Upper lobe of left lung (tissue), 6 donors: ENCODE measurements around the gene SYP. TPM values are rescaled to one million over a fixed set of nuclear protein-coding genes. Genes with fewer than 3 reads are reported as not detected.

Experiments
- ATAC-seq, 2 donors: fragments of 200-7000 bp; cut with Tn5 transposase; one replicate each; pipeline ENCODE4 v1.9.1; 2022; ENCODE audit warnings: mild to moderate bottlenecking in 2 of 2, moderate library complexity in 2 of 2; ENCODE audit not compliant: low FRiP score in 2 of 2
- DNase-seq, 2 donors: peaks; one replicate each; pipeline ENCODE4 v3.0.0-alpha.2; 2019 to 2020
- H3K27ac ChIP-seq, 4 donors: fragments of 200-600 bp; sonication (generic); one replicate each; pipeline ENCODE4 v1.5.1; 2016 to 2019
- H3K27me3 ChIP-seq, 4 donors: fragments of 200-600 bp; sonication (generic); one replicate each; pipeline ENCODE4 v1.5.1; 2017 to 2019
- H3K36me3 ChIP-seq, 4 donors: fragments of 200-600 bp; sonication (generic); one replicate each; pipeline ENCODE4 v1.5.1; 2016 to 2019
- H3K4me1 ChIP-seq, 4 donors: fragments of 200-600 bp; sonication (generic); one replicate each; pipeline ENCODE4 v1.5.1; 2018 to 2019
- H3K4me3 ChIP-seq, 4 donors: fragments of 200-600 bp; sonication (generic); one replicate each; pipeline ENCODE4 v1.5.1; 2017 to 2019; ENCODE audit warnings: mild to moderate bottlenecking in 2 of 4, moderate library complexity in 1 of 4
- H3K9me3 ChIP-seq, 4 donors: fragments of 200-600 bp; sonication (generic); one replicate each; pipeline ENCODE4 v1.5.1; 2018 to 2019
- EP300 ChIP-seq, 4 donors: sonication (generic); formaldehyde crosslinking; IDR thresholded peaks; one replicate each; pipeline ENCODE4 v1.5.1; 2017; ENCODE audit warnings: antibody characterized with exemption in 4 of 4, control low read depth in 2 of 4
- POLR2A ChIP-seq, 4 donors: fragments of 450-650 bp; IDR thresholded peaks; one replicate each; pipeline ENCODE4 v1.5.1; 2016 to 2017; ENCODE audit warnings: antibody characterized with exemption in 4 of 4, mild to moderate bottlenecking in 2 of 4
- POLR2AphosphoS5 ChIP-seq, 2 donors: sonication (generic); formaldehyde crosslinking; IDR thresholded peaks; one replicate each; pipeline ENCODE4 v1.5.1; 2017; ENCODE audit warnings: antibody characterized with exemption in 2 of 2
- WGBS, 2 donors: methylation state at CpG; one replicate each; pipeline ENCODE4 v1.1.5; 2017 to 2018; 5-methylcytosine and 5-hydroxymethylcytosine counted together
- total RNA-seq, 6 donors: library from RNA; depleted of rRNA in 4 of 6; stranded (reverse); fragments of >200 nt in 4 of 6; gene quantifications; one replicate each; pipeline versions ENCODE4 v1.1.0 to v1.2.1, GENCODE V29; 2016 to 2021
- TF ChIP-seq, protein P1 (sequence below), 6 experiments: fragments of 450-650 bp in 4 of 6; fragments of 200-600 bp in 2 of 6; sonication (generic) in 2 of 6; IDR thresholded peaks; one replicate each; pipeline ENCODE4 v1.5.1; 2016 to 2019; ENCODE audit warnings: antibody characterized with exemption in 6 of 6
- donor health status: DM: no; HTN: no; CAD: no; lungs with moderate emphysema.
- donor health status: DM: no; HTN: yes; CAD: no; lungs with severe emphysema.

SYP gene
- total RNA-seq, 6 donors from 2014 or later = 2.1 to 8.0 (median 4.3) TPM

DNA sequence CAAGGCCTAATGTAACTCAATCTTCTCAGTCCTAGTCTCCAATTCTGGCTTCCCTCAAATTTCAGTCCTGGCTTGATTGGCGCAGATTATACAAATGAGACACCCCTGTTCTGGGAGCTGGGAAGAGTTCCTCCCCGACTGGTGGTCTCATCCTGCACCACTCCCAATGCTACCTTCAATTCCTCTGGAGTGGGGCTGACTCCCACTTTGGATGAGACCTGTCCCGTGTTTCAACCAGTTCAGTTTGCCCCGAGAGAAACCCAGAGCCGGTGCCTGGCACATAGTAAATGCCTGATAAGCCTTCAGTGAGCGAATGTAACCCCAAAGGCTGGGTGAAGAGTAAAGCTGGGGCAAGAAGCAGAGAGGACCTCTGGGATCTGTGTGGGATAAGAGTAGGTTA is 4.0 kb upstream of the SYP start:
- ATAC-seq (no peak), DNase-seq (no peak)
- Histone ChIP-seq H3K9me3 (no peaks in the 10 kb centered on the region), H3K4me3 (no peak overlapping the region), H3K27ac (no peak overlapping the region), H3K36me3 (no peaks in the 10 kb centered on the region), H3K27me3 (no peaks in the 10 kb centered on the region), H3K4me1 (peaks cover 0 to 17% (median 6%) of the 10 kb centered on the region in 4 donors)
- TF ChIP-seq EP300 (IDR thresholded peaks at IDR 0.05) = no peak
- no peak for TF ChIP-seq POLR2A (IDR thresholded peaks at IDR 0.05)
- TF ChIP-seq, protein P1, sequence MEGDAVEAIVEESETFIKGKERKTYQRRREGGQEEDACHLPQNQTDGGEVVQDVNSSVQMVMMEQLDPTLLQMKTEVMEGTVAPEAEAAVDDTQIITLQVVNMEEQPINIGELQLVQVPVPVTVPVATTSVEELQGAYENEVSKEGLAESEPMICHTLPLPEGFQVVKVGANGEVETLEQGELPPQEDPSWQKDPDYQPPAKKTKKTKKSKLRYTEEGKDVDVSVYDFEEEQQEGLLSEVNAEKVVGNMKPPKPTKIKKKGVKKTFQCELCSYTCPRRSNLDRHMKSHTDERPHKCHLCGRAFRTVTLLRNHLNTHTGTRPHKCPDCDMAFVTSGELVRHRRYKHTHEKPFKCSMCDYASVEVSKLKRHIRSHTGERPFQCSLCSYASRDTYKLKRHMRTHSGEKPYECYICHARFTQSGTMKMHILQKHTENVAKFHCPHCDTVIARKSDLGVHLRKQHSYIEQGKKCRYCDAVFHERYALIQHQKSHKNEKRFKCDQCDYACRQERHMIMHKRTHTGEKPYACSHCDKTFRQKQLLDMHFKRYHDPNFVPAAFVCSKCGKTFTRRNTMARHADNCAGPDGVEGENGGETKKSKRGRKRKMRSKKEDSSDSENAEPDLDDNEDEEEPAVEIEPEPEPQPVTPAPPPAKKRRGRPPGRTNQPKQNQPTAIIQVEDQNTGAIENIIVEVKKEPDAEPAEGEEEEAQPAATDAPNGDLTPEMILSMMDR (IDR thresholded peaks at IDR 0.05) = no peak
- no peak for TF ChIP-seq POLR2AphosphoS5 (IDR thresholded peaks at IDR 0.05)
- 81 to 100% methylated on average over 2 to 6 of the region's 6 CpGs for WGBS, 2 donors

DNA sequence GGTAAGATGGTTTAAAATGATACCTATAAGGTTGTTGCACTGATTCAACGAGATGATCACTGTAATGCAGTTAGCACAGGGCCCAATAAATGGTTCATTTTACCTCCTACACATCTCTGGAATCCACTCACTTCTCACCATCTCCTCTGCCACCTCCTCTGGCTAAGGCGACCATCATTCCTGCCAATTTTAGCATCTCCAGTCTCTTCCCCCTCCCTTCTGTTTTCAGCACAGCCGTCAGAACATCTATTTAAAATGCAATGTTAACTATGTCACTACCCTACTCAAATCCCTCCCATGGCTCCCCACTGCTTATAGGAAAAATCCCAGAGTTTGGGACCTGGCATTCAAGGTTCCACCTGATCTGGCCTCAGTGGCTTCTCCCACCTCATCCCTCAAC is 3.5 kb upstream of the SYP start:
- no peak for ATAC-seq
- DNase-seq = no peak
- 72 to 80% methylated on average over 3 of the region's 3 CpGs for WGBS, 2 donors
- peaks cover 0 to 17% (median 6%) of the 10 kb centered on the region in 4 donors for H3K4me1 ChIP-seq
- no peak overlapping the region for H3K27ac ChIP-seq
- H3K9me3 ChIP-seq = no peaks in the 10 kb centered on the region
- no peak overlapping the region for H3K4me3 ChIP-seq
- TF ChIP-seq POLR2AphosphoS5 (IDR thresholded peaks at IDR 0.05) (no peak), EP300 (IDR thresholded peaks at IDR 0.05) (no peak), POLR2A (IDR thresholded peaks at IDR 0.05) (no peak)
- TF ChIP-seq, protein P1 (IDR thresholded peaks at IDR 0.05) = no peak
- H3K36me3 ChIP-seq = no peaks in the 10 kb centered on the region
- H3K27me3 ChIP-seq = no peaks in the 10 kb centered on the region

DNA sequence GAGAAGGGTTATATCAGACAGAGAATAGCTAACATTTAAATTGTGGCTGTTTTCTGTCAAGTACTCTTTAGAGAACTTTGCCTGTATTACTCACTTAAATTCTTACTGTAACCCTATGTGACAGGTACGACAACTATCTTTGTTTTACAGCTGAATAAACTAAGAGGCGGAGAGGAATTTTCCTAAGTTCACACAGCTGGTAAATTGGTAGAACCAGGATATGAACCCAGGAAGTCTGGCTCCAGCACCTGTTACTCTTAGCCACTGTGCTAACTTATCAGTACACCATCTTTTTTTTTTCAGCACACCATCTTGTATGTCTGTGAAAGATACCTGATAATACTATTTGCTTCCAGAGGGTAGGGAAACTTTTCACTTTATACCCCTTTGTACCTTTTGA is 2.0 kb upstream of the SYP start:
- Histone ChIP-seq H3K27me3 (no peaks in the 10 kb centered on the region), H3K9me3 (no peaks in the 10 kb centered on the region), H3K27ac (no peak overlapping the region), H3K4me1 (peaks cover 0 to 17% (median 6%) of the 10 kb centered on the region in 4 donors), H3K36me3 (no peaks in the 10 kb centered on the region), H3K4me3 (no peak overlapping the region)
- WGBS, 2 donors = 67 to 69% methylated on average over 2 of the region's 2 CpGs
- no peak for ATAC-seq
- DNase-seq = no peak
- TF ChIP-seq EP300 (IDR thresholded peaks at IDR 0.05) (no peak), POLR2AphosphoS5 (IDR thresholded peaks at IDR 0.05) (no peak), POLR2A (IDR thresholded peaks at IDR 0.05) (no peak)
- TF ChIP-seq, protein P1 (IDR thresholded peaks at IDR 0.05) = no peak

DNA sequence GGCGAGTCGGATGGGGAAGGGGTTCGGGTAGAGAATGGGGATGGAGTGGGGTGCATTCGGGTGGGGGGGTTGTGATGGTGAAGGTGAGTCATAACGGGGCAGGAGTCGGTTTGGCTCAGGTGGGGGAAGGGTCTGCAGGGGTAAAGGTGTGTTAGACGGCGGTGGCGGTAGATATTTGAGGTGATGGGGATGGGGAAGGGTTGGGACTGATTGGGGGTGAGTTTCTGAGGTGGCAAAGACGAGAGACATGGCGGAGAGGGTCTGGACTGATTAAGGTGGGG is 738 bp downstream of the SYP start:
- Histone ChIP-seq H3K36me3 (no peaks in the 10 kb centered on the region), H3K27me3 (no peaks in the 10 kb centered on the region), H3K4me3 (peak overlapping the region in 1 of 4 donors; percentile 41), H3K4me1 (peaks cover 0 to 17% (median 6%) of the 10 kb centered on the region in 4 donors), H3K27ac (no peak overlapping the region), H3K9me3 (no peaks in the 10 kb centered on the region)
- DNase-seq (no peak), ATAC-seq (no peak)
- no peak for TF ChIP-seq POLR2A (IDR thresholded peaks at IDR 0.05)
- WGBS, 2 donors = 28 to 48% methylated on average over 11 of the region's 11 CpGs

DNA sequence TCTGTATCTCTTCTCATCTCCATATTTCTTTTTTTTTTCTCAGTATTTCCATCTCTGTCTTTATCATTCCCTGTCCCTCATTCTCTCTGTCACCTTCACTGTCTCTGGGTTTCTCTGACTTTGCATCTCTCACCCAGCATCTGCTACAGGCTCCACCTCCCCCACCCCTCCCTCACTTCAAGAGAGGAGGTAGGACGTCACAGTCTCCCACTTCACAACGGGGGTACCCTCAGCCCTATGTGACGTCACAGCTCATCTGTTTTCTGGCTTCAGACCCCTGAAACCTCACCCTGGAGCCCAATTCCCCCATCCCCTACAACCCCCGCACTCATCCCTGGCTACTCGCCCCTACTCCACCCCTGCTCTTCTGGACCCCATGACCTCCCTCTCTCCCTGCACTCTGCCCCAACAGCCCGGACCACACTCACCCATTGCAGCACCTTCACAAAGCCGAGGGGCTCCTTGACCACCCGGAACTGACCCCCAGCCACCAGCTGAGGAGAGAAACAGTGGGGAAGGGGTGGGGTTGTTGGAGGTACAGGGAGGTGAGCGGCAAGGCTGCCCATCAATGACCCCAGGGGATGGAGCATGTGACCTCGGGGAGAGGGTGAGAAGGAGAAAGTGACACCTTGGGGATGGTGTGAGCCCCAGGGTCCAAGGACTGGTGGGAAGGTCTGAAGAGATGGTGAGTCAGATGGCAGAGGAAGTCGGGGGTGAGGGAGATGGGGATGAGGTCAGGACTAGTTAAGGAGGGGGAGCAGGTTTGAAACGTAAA is 1.3 kb downstream of the SYP start:
- DNase-seq (no peak), ATAC-seq (no peak)
- Histone ChIP-seq H3K27ac (no peak overlapping the region), H3K4me1 (peaks cover 0 to 17% (median 6%) of the 10 kb centered on the region in 4 donors), H3K4me3 (no peak overlapping the region), H3K9me3 (no peaks in the 10 kb centered on the region), H3K36me3 (no peaks in the 10 kb centered on the region), H3K27me3 (no peaks in the 10 kb centered on the region)
- 20 to 51% methylated on average over 7 to 11 of the region's 12 CpGs for WGBS, 2 donors
- TF ChIP-seq EP300 (IDR thresholded peaks at IDR 0.05) (no peak), POLR2AphosphoS5 (IDR thresholded peaks at IDR 0.05) (no peak), POLR2A (IDR thresholded peaks at IDR 0.05) (no peak)
- TF ChIP-seq, protein P1 (IDR thresholded peaks at IDR 0.05) = no peak
